Activated CD4-positive, alpha-beta T cell treated with anti-CD3 and anti-CD28 coated beads for 36 hours (primary cell): ENCODE data around the gene DNASE1L2. TPM values are rescaled to one million over a fixed set of nuclear protein-coding genes. Genes with fewer than 3 reads are reported as not detected.

Source experiments
- ATAC-seq: fragments of 200-7000 bp; cut with Tn5 transposase; one replicate; pipeline ENCODE4 v1.10.0; 2021; ENCODE audit warnings: mild to moderate bottlenecking, moderate library complexity
- CTCF ChIA-PET: fragments of 350-600 bp; sonication (Branson Sonifier 250); formaldehyde crosslinking; loops from one replicate; lab custom pipeline; 2021; ENCODE audit warnings: antibody characterized with exemption; lab: Charles Lee
- POLR2A ChIA-PET: fragments of 350-600 bp; sonication (Branson Sonifier 250); formaldehyde crosslinking; loops from one replicate; lab custom pipeline; 2021; ENCODE audit warnings: antibody characterized with exemption, inconsistent platforms; lab: Charles Lee
- DNase-seq: peaks from one replicate; pipeline ENCODE4 v3.0.0-alpha.2; 2020
- H3K27ac Mint-ChIP-seq: one replicate; pipeline ENCODE4 v1.8.0; 2021; ENCODE audit warnings: mixed read lengths
- H3K27me3 Mint-ChIP-seq: one replicate; pipeline ENCODE4 v1.8.0; 2021; ENCODE audit warnings: mixed read lengths
- H3K36me3 Mint-ChIP-seq: one replicate; pipeline ENCODE4 v1.8.0; 2021; ENCODE audit warnings: low read depth, mixed read lengths
- H3K4me1 Mint-ChIP-seq: one replicate; pipeline ENCODE4 v1.8.0; 2021; ENCODE audit warnings: mixed read lengths
- H3K4me3 Mint-ChIP-seq: one replicate; pipeline ENCODE4 v1.8.0; 2021; ENCODE audit warnings: mild to moderate bottlenecking, moderate library complexity, mixed read lengths
- H3K9me3 Mint-ChIP-seq: one replicate; pipeline ENCODE4 v1.8.0; 2021; ENCODE audit warnings: low read depth, mixed read lengths
- intact Hi-C, 2 experiments: fragments of 100-400 bp; cut with DNase I in 1 of 2; cut with micrococcal nuclease in 1 of 2; formaldehyde crosslinking; loops; one replicate each; pipeline versions ENCODE4 v1.14.2 to v1.15.1; 2022 to 2024; cut with DNase I, micrococcal nuclease
- microRNA-seq: library from miRNA; unstranded; fragments of <30 nt; microRNA quantifications from one replicate; pipeline ENCODE4 v1.2.0, GENCODE V29; 2021; ENCODE audit warnings: borderline replicate concordance
- total RNA-seq, 2 experiments: library from RNA; stranded (reverse); gene quantifications; one replicate each; pipeline ENCODE4 v1.2.3, GENCODE V29; 2021

Gene DNASE1L2
- total RNA-seq, 2 experiments from 2014 or later = 0.51 to 0.55 TPM

DNA sequence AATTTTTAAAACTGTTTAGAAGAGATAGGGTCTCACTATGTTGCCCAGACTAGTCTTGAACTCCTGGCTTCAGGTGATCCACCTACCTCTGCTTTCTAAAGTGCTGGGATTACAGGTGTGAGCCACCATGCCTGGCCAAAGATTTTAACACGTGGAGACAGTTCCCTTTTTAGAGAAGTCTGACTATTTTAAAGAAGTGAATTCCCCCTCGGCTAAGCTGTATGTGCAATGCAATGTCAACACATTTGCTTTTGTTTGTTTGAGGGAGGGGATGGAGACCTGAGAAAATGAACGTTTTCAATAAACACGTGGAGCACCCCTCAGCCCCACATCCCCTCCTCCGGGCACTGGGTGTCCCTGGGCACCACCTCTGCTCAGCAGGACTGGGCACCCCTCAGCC, 46.0 kb downstream of the DNASE1L2 start:
- Mint-ChIP-seq H3K27ac (no peak overlapping the region), H3K9me3 (no peaks in the 10 kb centered on the region), H3K4me3 (no peak overlapping the region), H3K4me1 (no peaks in the 10 kb centered on the region), H3K27me3 (no peaks in the 10 kb centered on the region), H3K36me3 (no peaks in the 10 kb centered on the region)
- ATAC-seq (no peak), DNase-seq (no peak)
- ChIA-PET CTCF (no interaction called here), POLR2A (interaction anchor here (0.6 kb wide), 1 partner anchor 193 kb away, joined by 3 read pairs; the partner anchor contains the start of gene TBC1D24)
- intact Hi-C loops = no loop called here

DNA sequence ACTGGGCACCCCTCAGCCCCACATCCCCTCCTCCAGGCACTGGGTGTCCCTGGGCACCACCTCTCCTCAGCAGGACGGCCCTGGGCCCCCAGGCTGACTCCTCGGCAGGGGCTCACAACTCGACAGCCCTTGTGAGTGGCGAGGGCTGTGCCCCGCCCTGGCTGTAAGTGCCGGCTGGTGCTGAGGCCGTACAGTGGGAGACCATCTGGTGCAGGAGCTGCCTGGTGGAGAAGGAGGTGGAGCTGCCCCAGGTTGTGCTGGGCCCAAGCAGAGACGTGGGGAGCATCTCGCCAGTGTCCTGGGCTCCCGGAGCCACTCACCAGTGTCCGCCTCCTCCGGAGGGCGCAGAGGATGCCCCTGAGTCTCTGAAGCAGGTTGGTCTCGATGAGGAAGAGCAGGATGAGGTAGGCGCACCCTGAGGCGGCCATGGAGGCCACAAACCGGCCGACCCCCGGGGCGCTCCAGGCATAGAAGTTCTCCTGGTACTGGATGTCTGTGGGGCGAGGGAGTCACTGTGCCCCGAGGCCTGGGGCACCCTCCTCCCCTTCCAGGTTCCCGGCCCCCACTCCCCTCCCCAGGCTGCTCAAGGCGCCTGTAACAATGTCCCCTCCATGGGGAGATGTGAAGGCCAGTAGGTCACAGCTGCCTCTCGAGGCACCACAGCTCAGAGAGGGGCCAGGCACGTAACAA, 46.8 kb downstream of the DNASE1L2 start:
- intact Hi-C loops = no loop called here
- no peak for DNase-seq
- Mint-ChIP-seq H3K36me3 (no peaks in the 10 kb centered on the region), H3K4me1 (no peaks in the 10 kb centered on the region), H3K27me3 (no peaks in the 10 kb centered on the region), H3K9me3 (no peaks in the 10 kb centered on the region), H3K4me3 (no peak overlapping the region), H3K27ac (no peak overlapping the region)
- ATAC-seq = no peak
- ChIA-PET CTCF (no interaction called here), POLR2A (no interaction called here)

DNA sequence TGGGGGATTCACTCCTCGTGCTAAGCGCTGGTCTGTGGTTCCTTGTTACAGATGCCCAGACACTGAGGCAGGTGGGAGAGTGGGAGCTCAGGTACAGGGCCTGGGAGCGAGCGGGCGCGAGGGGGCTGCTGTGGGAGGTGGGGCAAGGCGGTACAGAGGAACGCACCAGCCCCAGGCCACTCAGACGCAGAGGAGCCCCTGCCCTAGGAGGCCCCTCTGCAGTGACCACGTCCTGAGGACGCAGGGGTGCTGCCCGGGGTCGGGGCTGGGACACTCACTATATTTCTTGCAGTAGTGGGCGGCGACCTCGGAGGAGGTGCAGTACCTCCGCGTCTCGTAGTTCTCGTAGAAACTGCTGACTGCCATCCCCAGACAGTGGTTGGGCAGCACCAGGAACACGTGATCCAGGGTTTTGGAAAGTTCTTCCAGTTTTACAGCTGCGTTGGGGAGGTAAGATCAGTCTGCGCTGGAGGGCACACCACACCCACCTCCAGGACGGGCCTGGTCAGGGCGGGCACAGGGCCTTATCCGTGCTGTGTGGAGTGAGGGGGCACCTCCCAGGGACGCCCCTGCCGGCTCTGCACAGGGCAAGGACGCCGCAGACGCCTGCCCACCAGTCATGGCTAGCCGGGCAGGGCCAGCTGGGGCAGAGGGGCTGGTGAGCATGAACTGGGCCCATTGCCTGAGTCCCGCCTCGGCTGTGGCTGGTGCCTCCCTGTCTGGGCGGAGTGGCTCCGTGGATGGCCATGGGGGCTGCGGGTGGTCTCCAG, 47.9 kb downstream of the DNASE1L2 start:
- intact Hi-C loops = no loop called here
- POLR2A ChIA-PET = no interaction called here
- H3K27me3 Mint-ChIP-seq = no peaks in the 10 kb centered on the region
- no peak overlapping the region for H3K4me3 Mint-ChIP-seq
- DNase-seq (no peak), ATAC-seq (no peak)
- no peaks in the 10 kb centered on the region for H3K36me3 Mint-ChIP-seq
- no peak overlapping the region for H3K27ac Mint-ChIP-seq
- CTCF ChIA-PET = no interaction called here
- no peaks in the 10 kb centered on the region for H3K4me1 Mint-ChIP-seq
- H3K9me3 Mint-ChIP-seq = no peaks in the 10 kb centered on the region

DNA sequence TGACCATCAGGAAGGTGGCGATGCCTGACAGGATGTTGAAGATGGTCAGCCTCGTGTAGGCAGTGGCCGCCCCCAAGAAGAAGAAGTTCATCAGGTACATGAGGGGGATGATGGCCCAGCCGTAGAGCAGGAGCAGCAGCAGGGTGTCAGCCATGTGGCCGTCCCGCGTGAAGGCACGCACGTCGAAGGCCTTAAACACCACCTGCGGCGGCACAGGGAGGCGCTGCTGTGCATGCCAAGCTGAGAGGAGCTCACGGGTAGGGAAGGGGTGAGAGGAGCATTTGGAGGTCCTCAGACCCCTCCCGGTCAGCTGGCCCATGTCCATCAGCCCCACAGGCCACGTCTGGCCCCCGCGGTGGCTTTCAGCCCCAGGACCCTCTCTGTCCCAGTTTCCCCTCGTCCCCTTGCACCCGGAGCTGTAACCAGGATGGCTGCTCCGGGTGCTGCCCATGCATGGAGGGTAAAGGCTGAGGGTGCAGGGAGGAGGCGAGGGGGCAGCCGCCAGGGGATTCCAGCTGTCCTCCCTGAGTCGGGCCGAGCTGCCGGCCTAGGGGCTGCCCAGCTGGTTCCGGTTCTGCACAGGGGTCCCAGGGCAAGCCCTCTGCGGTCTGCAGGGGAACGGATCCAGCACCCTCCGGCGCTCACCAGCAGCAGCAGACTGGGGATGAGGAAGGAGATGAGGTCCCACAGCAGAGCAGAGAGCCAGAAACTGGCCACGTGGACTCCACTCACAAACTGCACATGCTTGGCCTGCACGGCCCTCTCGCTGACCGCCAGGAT, 48.7 kb downstream of the DNASE1L2 start:
- DNase-seq (no peak), ATAC-seq (no peak)
- CTCF ChIA-PET = no interaction called here
- Mint-ChIP-seq H3K27me3 (no peaks in the 10 kb centered on the region), H3K4me3 (no peak overlapping the region), H3K27ac (no peak overlapping the region), H3K9me3 (no peaks in the 10 kb centered on the region), H3K4me1 (no peaks in the 10 kb centered on the region), H3K36me3 (no peaks in the 10 kb centered on the region)
- intact Hi-C loops = no loop called here
- POLR2A ChIA-PET = no interaction called here

DNA sequence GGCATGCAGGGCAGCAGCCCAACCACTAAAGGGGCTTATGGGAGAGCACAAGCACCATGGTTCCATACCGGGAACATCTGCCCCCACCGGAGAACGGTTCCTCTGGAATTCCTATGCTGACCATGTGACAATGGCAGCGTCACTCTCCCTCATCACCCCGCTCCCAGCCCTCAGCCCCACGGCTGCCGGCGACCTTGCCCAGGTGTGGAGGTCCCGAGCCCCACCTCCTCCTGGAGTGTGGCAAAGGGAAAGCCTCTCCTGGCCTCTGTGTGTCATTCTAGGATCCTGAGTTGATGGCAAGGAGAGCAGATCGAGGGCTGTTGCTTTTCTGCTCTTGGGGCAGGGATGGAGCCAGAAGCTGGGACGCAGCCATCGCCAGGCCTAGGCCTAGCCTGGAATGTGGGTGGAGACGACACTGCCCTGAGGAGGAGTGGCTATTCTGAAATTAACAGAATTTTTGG, 49.5 kb downstream of the DNASE1L2 start:
- POLR2A ChIA-PET = no interaction called here
- DNase-seq = no peak
- Mint-ChIP-seq H3K36me3 (no peaks in the 10 kb centered on the region), H3K4me3 (no peak overlapping the region), H3K27me3 (no peaks in the 10 kb centered on the region), H3K4me1 (no peaks in the 10 kb centered on the region), H3K9me3 (no peaks in the 10 kb centered on the region), H3K27ac (no peak overlapping the region)
- no peak for ATAC-seq
- intact Hi-C loops = no loop called here
- CTCF ChIA-PET = no interaction called here

DNA sequence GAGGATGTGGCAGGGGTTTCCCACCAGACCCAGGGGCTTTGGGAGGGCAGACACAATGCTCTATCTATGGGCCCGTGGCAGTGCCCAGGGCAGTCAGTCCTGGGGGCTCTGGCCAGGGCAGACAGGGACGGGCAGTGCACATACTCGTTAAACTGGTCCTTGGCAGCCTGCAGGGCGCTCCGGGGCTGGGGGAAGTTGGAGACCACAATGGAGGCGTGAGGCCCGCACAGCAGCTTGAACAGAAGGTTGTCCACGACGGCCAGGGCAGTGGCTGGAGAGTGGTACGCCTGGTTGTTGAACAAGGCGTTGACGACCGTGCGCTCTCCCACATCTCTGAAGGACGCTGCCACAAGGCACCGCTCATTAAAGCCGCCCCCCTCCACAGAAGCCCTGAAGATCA, 50.3 kb downstream of the DNASE1L2 start:
- intact Hi-C loops = no loop called here
- H3K9me3 Mint-ChIP-seq = no peaks in the 10 kb centered on the region
- CTCF ChIA-PET = interaction anchor here (2.4 kb wide), 1 partner anchor 10 kb away, joined by 6 read pairs; no protein-coding TSS in a partner anchor
- POLR2A ChIA-PET = no interaction called here
- ATAC-seq = no peak
- no peaks in the 10 kb centered on the region for H3K36me3 Mint-ChIP-seq
- no peak overlapping the region for H3K4me3 Mint-ChIP-seq
- H3K4me1 Mint-ChIP-seq = no peaks in the 10 kb centered on the region
- no peaks in the 10 kb centered on the region for H3K27me3 Mint-ChIP-seq
- H3K27ac Mint-ChIP-seq = no peak overlapping the region
- DNase-seq = no peak

DNA sequence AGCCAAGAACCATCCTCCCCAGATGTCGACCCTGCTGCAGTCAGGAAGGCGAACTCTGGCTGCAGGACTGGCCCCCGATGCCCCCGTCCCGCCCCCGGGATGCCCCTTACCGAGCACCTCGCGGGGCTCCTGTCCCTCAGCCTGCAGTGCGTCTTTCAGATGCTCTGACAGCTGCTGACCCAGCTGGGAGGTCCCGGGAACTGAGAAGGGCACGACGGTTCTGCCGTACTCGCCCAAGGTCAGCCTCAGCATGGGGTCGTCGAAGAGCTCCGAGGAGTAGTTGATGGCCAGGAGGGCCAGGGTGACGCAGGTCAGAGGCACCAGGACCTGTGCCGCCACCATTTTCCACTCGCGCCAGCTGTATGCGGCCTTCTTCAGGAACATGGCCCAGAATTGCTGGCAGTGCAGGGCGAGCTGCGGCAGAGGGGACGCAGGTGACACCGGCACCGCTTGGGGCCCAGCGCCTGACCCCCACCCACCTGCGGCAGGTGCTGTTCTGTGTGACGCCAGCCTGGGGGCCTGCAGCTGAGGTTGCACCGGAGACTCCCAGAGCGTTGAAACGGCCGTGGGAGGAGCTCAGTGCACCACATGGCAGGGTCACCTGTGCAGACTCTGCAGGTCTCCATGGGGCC, 51.8 kb downstream of the DNASE1L2 start:
- ChIA-PET POLR2A (no interaction called here), CTCF (interaction anchor here (0.6 to 2.4 kb wide), 2 partner anchors 8 to 49 kb away, joined by 3 to 6 read pairs; no protein-coding TSS in a partner anchor)
- ATAC-seq (no peak), DNase-seq (no peak)
- no peak overlapping the region for H3K4me3 Mint-ChIP-seq
- H3K9me3 Mint-ChIP-seq = no peaks in the 10 kb centered on the region
- intact Hi-C loops = no loop called here
- no peaks in the 10 kb centered on the region for H3K27me3 Mint-ChIP-seq
- H3K36me3 Mint-ChIP-seq = no peaks in the 10 kb centered on the region
- H3K4me1 Mint-ChIP-seq = no peaks in the 10 kb centered on the region
- no peak overlapping the region for H3K27ac Mint-ChIP-seq

Small RNA genes lying within 50 kb of the gene (microRNA-seq; reads per million reads assigned to microRNA genes)
- gene MIR3677 (not detected), gene MIR4717 (not detected)

Other genes with a start within 250 kb of the DNASE1L2 start
- gene SYNGR3, start 246.5 kb upstream of the DNASE1L2 start, total RNA-seq = 1 to 10 TPM; 4.8 to 5.9 TPM
- gene ZNF598, start 226.6 kb upstream of the DNASE1L2 start, total RNA-seq = 10 to 100 TPM; 64.6 to 69.8 TPM
- gene NPW, start 216.7 kb upstream of the DNASE1L2 start, total RNA-seq = 1 to 10 TPM; 2.0 to 2.8 TPM
- gene NHERF2, start 209.5 kb upstream of the DNASE1L2 start, total RNA-seq = 1 to 10 TPM; 1.9 to 2.7 TPM
- gene NTHL1, start 188.6 kb upstream of the DNASE1L2 start, total RNA-seq = 10 to 100 TPM; 22.6 to 26.1 TPM
- 10 to 100 TPM; 49.6 to 72.9 TPM for gene TSC2, start 188.5 kb upstream of the DNASE1L2 start, total RNA-seq
- gene PKD1, start 100.5 kb upstream of the DNASE1L2 start, total RNA-seq = 10 to 100 TPM; 64.3 to 71.2 TPM
- gene RAB26, start 87.8 kb upstream of the DNASE1L2 start, total RNA-seq = under 1 TPM in 1 of 2 experiments, not detected in 1; 0.21 TPM
- gene TRAF7, start 80.7 kb upstream of the DNASE1L2 start, total RNA-seq = 10 to 100 TPM; 70.7 to 93.7 TPM
- gene CASKIN1, start 39.8 kb upstream of the DNASE1L2 start, total RNA-seq = 1 to 10 TPM in 1 of 2 experiments, under 1 TPM in 1; 0.98 to 1.3 TPM
- 10 to 100 TPM; 61.3 to 76.1 TPM for gene MLST8, start 31.0 kb upstream of the DNASE1L2 start, total RNA-seq
- 1 to 10 TPM; 8.0 to 8.8 TPM for gene BRICD5, start 25.6 kb upstream of the DNASE1L2 start, total RNA-seq
- gene PGP, start 21.6 kb upstream of the DNASE1L2 start, total RNA-seq = 10 to 100 TPM; 11.5 to 15.0 TPM
- gene E4F1, start 12.9 kb upstream of the DNASE1L2 start, total RNA-seq = 10 to 100 TPM; 18.0 to 18.6 TPM
- 10 to 100 TPM; 23.0 to 41.0 TPM for gene ECI1, start 15.1 kb downstream of the DNASE1L2 start, total RNA-seq
- 100 to 1,000 TPM; 327 to 445 TPM for gene RNPS1, start 31.7 kb downstream of the DNASE1L2 start, total RNA-seq
- gene ABCA3, start 104.3 kb downstream of the DNASE1L2 start, total RNA-seq = 1 to 10 TPM; 6.0 to 7.2 TPM
- 10 to 100 TPM; 52.2 to 53.4 TPM for gene CCNF, start 193.0 kb downstream of the DNASE1L2 start, total RNA-seq
- 10 to 100 TPM; 21.0 to 23.1 TPM for gene TEDC2, start 223.7 kb downstream of the DNASE1L2 start, total RNA-seq
- gene NTN3, start 234.9 kb downstream of the DNASE1L2 start, total RNA-seq = not detected
- gene TBC1D24, start 238.7 kb downstream of the DNASE1L2 start, total RNA-seq = 10 to 100 TPM; 10.4 to 12.7 TPM